Upper lobe of left lung (tissue), 4 donors: ENCODE data around the gene PPP4R3A.

ENCODE experiments used
- EP300 ChIP-seq, 4 donors: sonication (generic); formaldehyde crosslinking; IDR thresholded peaks; one replicate each; pipeline ENCODE4 v1.5.1; 2017; ENCODE audit warnings: antibody characterized with exemption in 4 of 4, control low read depth in 2 of 4
- POLR2A ChIP-seq, 4 donors: fragments of 450-650 bp; IDR thresholded peaks; one replicate each; pipeline ENCODE4 v1.5.1; 2016 to 2017; ENCODE audit warnings: antibody characterized with exemption in 4 of 4, mild to moderate bottlenecking in 2 of 4
- POLR2AphosphoS5 ChIP-seq, 2 donors: sonication (generic); formaldehyde crosslinking; IDR thresholded peaks; one replicate each; pipeline ENCODE4 v1.5.1; 2017; ENCODE audit warnings: antibody characterized with exemption in 2 of 2
- TF ChIP-seq, protein P1 (sequence below), 6 experiments: fragments of 450-650 bp in 4 of 6; fragments of 200-600 bp in 2 of 6; sonication (generic) in 2 of 6; IDR thresholded peaks; one replicate each; pipeline ENCODE4 v1.5.1; 2016 to 2019; ENCODE audit warnings: antibody characterized with exemption in 6 of 6

DNA sequence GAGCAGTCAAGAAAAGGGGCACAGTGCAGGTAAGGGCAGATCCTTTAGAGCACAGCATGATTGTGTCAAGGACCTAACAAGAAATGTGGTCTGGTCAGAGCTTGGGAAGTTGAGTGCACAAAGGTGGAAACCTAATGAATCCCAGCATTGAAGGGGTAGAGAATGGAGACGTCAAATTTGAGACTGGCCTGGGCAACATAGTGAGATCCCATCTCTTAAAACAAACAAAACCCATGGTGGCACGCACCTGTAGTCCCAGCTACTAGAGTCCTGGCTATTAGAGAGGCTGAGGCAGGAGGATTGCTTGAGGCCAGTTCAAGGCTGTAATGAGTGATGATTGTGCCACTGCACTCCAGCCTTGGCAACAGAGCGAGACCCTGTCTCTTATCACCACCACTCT, 55.5 kb downstream of the PPP4R3A start:
- TF ChIP-seq, protein P1, sequence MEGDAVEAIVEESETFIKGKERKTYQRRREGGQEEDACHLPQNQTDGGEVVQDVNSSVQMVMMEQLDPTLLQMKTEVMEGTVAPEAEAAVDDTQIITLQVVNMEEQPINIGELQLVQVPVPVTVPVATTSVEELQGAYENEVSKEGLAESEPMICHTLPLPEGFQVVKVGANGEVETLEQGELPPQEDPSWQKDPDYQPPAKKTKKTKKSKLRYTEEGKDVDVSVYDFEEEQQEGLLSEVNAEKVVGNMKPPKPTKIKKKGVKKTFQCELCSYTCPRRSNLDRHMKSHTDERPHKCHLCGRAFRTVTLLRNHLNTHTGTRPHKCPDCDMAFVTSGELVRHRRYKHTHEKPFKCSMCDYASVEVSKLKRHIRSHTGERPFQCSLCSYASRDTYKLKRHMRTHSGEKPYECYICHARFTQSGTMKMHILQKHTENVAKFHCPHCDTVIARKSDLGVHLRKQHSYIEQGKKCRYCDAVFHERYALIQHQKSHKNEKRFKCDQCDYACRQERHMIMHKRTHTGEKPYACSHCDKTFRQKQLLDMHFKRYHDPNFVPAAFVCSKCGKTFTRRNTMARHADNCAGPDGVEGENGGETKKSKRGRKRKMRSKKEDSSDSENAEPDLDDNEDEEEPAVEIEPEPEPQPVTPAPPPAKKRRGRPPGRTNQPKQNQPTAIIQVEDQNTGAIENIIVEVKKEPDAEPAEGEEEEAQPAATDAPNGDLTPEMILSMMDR (IDR thresholded peaks at IDR 0.05) = no peak
- no peak for TF ChIP-seq POLR2A (IDR thresholded peaks at IDR 0.05)
- TF ChIP-seq EP300 (IDR thresholded peaks at IDR 0.05) = no peak
- no peak for TF ChIP-seq POLR2AphosphoS5 (IDR thresholded peaks at IDR 0.05)
